Coronary artery (tissue), 2 donors: ENCODE measurements around the gene TRAPPC5.

ENCODE experiments used
- DNase-seq: peaks from one replicate; pipeline ENCODE4 v3.0.0-alpha.2; 2017; ENCODE audit warnings: low spot score
- H3K27ac ChIP-seq, 2 donors: fragments of 200-600 bp; sonication (generic); one replicate each; pipeline ENCODE4 v1.5.1; 2016 to 2019
- H3K4me3 ChIP-seq: fragments of 200-600 bp; sonication (generic); 2 replicates; pipeline ENCODE4 v1.5.1; 2016; ENCODE audit warnings: mild to moderate bottlenecking, moderate library complexity
- TF ChIP-seq, protein P1 (sequence below): fragments of 200-600 bp; sonication (generic); IDR thresholded peaks from one replicate; pipeline ENCODE4 v1.5.1; 2019; ENCODE audit warnings: antibody characterized with exemption

Gene TRAPPC5

GRCh38 chr19:7677669-7678311, 2.8 kb upstream of the TRAPPC5 start:
- H3K4me3 ChIP-seq = no peak overlapping the region
- no peak for DNase-seq
- TF ChIP-seq, protein P1, sequence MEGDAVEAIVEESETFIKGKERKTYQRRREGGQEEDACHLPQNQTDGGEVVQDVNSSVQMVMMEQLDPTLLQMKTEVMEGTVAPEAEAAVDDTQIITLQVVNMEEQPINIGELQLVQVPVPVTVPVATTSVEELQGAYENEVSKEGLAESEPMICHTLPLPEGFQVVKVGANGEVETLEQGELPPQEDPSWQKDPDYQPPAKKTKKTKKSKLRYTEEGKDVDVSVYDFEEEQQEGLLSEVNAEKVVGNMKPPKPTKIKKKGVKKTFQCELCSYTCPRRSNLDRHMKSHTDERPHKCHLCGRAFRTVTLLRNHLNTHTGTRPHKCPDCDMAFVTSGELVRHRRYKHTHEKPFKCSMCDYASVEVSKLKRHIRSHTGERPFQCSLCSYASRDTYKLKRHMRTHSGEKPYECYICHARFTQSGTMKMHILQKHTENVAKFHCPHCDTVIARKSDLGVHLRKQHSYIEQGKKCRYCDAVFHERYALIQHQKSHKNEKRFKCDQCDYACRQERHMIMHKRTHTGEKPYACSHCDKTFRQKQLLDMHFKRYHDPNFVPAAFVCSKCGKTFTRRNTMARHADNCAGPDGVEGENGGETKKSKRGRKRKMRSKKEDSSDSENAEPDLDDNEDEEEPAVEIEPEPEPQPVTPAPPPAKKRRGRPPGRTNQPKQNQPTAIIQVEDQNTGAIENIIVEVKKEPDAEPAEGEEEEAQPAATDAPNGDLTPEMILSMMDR = no peak
- no peak overlapping the region for H3K27ac ChIP-seq

DNA sequence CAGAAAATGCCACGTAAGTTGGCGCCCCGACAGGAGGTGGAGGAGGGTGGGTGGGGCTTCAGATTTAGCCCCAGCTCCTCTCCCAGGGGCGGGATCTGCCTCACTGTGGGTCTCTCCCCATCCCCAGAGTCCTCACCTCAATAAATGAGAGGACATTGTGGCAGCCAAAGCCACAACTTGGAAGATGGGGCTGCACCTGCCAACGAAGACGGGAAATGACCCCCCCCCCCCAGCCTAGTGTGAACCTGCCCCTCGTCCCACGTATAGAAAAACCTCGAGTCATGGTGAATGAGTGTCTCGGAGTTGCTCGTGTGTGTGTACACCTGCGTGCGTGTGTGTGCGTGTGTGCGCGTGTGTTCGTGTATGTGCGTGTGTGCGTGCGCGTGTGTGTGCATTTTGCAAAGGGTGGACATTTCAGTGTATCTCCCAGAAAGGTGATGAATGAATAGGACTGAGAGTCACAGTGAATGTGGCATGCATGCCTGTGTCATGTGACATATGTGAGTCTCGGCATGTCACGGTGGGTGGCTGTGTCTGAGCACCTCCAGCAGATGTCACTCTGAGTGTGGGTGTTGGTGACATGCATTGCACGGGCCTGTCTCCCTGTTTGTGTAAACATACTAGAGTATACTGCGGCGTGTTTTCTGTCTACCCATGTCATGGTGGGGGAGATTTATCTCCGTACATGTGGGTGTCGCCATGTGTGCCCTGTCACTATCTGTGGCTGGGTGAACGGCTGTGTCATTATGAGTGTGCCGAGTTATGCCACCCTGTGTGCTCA, 1.5 kb upstream of the TRAPPC5 start:
- no peak overlapping the region for H3K4me3 ChIP-seq
- no peak for DNase-seq
- no peak overlapping the region for H3K27ac ChIP-seq
- TF ChIP-seq, protein P1 = no peak

DNA sequence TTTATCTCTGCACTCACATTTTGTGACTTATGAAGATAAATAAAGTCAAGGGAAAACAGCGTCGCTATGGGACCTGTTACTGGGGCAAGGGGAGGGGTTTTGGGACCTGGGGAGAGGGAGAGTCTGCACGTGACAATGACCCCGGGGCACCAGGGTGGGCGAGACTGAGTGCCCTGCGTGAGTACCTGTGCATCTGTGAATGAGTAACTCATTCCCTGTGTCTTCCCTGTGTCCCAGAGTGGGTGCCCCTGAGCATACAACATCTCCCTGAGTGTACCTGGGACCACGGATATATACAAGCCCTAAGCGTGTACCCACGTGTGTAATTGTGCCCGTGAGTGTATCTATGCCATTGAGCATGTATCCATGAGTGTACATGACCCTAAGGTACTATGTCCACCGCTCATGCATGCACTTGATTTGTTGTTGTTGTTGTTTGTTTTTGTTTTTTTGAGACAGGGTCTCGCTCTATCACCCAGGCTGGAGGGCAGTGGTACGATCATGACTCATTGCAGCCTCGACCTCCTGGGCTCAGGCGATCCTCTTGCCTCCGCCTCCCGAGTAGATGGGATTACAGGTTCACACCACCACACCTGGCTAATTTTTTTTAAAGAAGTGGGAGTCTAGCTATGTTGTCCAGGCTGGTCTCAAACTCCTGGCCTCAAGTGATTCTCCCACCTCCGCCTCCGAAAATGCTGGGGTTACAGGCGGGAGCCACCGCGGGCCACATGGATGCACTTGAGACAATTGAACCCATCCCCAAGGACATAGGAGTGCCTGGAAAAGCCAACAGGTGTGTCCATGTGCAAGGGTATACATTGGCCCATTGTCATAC, 645 bp upstream of the TRAPPC5 start:
- TF ChIP-seq, protein P1 = no peak
- H3K27ac ChIP-seq = no peak overlapping the region
- H3K4me3 ChIP-seq = peak overlapping the region; percentile 87
- DNase-seq = no peak

DNA sequence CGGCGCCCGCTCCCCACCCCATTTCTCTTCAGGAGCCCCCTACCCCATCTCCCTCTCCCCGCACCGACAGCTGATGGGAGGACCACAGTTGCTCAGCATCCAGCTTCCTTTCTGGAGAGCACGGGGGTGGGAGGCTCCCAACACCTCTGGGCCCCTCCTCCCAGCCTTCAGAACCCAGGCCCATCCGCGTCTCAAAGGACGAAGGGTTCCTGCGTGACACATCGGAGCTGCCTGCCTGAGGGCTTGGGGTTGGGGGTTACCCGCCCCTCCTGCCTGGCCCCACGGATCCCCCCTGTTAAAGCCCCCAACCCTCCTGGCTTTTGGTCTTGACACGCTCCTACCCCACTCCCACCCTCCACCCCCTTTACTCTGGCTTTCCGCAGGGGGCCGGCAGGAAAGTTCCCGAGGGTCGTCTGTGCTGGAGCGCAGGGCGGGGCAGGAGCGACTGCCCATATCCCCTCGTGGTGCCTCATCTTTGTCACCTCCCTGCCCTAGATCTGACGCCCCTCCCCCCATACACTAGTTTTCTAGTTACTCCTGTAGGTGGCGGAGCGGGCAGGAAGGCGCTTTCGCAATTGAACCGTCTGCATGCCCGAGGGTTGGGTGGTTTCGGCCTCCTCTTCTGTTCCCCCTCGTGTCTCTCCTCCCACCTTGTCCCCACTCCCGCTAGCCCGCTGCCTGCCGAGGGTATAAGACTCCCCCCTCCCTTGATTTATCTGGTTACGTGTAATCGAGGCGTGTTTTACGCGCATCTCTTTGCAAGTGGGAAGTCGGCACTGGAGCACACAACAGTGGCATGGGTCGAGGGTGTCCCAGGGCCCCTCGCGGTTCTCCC, 924 bp downstream of the TRAPPC5 start:
- DNase-seq = peak; percentile 81
- TF ChIP-seq, protein P1 = peak; percentile 23
- peak overlapping the region; percentile 72 to 82 for H3K27ac ChIP-seq
- peak overlapping the region; percentile 87 for H3K4me3 ChIP-seq

- peak overlapping the region in 1 of 2 donors; percentile 82 for H3K27ac ChIP-seq
- TF ChIP-seq, protein P1 = no peak
- DNase-seq = no peak
- H3K4me3 ChIP-seq = peak overlapping the region; percentile 87
Observed at GRCh38 chr19:7682175-7682855, 1.7 kb downstream of the TRAPPC5 start.
